Measurements from ENCODE around the gene GPX3. TPM values are rescaled to one million over a fixed set of nuclear protein-coding genes. Genes with fewer than 3 reads are reported as not detected.

The GPX3 gene
- total and polyA plus RNA-seq, 9 of the 15 experiments (the other 6 are each of a cell fraction or from before 2014, with no cell fraction given) = 0.25 to 0.86 TPM; not detected in 7

DNA sequence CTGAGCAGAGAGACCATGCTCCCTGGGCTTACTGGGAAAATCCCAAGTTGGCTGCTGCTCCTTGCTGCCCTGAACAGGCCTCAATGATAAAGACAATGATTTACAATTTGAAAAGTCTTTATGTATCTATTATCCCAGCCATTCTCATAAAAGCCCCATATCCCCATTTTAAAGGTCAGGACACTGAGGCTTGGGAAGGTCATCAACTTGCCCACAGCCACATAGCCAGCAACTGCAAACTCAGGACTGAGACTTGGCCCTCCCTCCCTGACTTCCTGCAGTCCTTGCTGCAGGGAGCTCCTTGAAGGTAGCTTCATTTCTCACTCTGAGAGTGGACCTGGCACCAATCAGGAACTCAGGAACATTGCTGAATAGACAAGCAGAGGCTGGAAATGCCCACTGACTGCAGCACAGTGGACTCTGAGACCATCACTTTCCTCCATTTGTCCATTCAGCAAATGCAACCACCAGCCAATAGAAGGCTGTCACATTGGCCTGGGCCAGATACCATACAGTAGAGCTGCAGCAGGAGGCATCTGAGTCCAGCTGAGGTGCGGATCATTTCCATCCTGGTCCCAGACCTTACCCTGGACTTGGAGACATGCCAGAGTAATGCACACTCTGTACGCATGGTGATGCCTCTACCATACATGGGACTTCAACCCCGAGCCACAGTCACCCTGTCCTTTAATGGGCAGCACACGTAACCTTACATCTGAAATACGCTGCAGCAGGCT lies 42.2 kb downstream of the GPX3 start:
- Histone ChIP-seq H2AFZ (ENCODE audit: low read depth, low read length) (no peak overlapping the region), H3K9me3 (replicated peaks; ENCODE audit: control insufficient read depth, insufficient read depth, low read depth, low read length) (no peaks in the 10 kb centered on the region), H3K36me3 (ENCODE audit: control insufficient read depth, insufficient read depth, low read length) (peaks cover 57% of the 10 kb centered on the region), H3K9ac (ENCODE audit: insufficient read depth in 1 of 2, low read depth in 2 of 2, low read length in 2 of 2) (no peak overlapping the region), H3K79me2 (ENCODE audit: control insufficient read depth, insufficient read depth, low read length) (peaks cover 14% of the 10 kb centered on the region; the same call in 2 of the 3 replicates), H3K27ac (ENCODE audit: extremely low read depth, low read depth, low read length) (peak overlapping the region; percentile 23; the same call in 2 of the 3 replicates), H4K20me1 (replicated peaks; ENCODE audit: control insufficient read depth, insufficient read depth, low read length) (peaks cover 36% of the 10 kb centered on the region), H3K4me1 (replicated peaks in 1 of 2; ENCODE audit: control insufficient read depth in 2 of 2, insufficient read depth in 2 of 2, low read length in 2 of 2) (peaks cover 11 to 17% of the 10 kb centered on the region in 2 experiments), H3K9me1 (ENCODE audit: control insufficient read depth, insufficient read depth, low read length) (peaks cover 17% of the 10 kb centered on the region), H3K4me3 (no peak overlapping the region), H3K27me3 (ENCODE audit: control insufficient read depth in 2 of 2, insufficient read depth in 2 of 2, low read length in 2 of 2) (no peaks in the 10 kb centered on the region; a peak in 1 of 5 replicates), H3K4me2 (ENCODE audit: insufficient read depth, low read length) (no peak overlapping the region; the same call in 1 of the 2 replicates)
- intact Hi-C loops (cut with micrococcal nuclease) = no loop called here
- TF ChIP-seq GTF2F1 (IDR thresholded peaks at IDR 0.05; ENCODE audit: low read depth, low read length) (no peak), ADNP (tag; IDR thresholded peaks at IDR 0.05) (peak; percentile 49; the same call in 1 of the 2 replicates), NFIC (IDR thresholded peaks at IDR 0.05) (peak; percentile 28; the same call in 1 of the 2 replicates), ESRRA (IDR thresholded peaks at IDR 0.05; ENCODE audit: borderline replicate concordance, low read depth) (peak; percentile 94), C11orf30 (IDR thresholded peaks at IDR 0.05; ENCODE audit: low read depth) (no peak)
- TF ChIP-seq, protein P1, sequence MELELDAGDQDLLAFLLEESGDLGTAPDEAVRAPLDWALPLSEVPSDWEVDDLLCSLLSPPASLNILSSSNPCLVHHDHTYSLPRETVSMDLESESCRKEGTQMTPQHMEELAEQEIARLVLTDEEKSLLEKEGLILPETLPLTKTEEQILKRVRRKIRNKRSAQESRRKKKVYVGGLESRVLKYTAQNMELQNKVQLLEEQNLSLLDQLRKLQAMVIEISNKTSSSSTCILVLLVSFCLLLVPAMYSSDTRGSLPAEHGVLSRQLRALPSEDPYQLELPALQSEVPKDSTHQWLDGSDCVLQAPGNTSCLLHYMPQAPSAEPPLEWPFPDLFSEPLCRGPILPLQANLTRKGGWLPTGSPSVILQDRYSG (tag; conservative IDR thresholded peaks at IDR 0.05; ENCODE audit: low read depth) = no peak
- in situ Hi-C loops (cut with MboI) = no loop called here
- ChIA-PET POLR2A (interaction anchor here (0.6 to 1.1 kb wide), 3 partner anchors 8 to 53 kb away, joined by 3 read pairs; no protein-coding TSS in a partner anchor), CTCF (ENCODE audit: low intra/inter-chr PET ratio) (no interaction called here)
- no peak for ATAC-seq
- no peak for FAIRE-seq
- DNase-seq (ENCODE audit: extremely low read depth in 1 of 4, low spot score in 3 of 4) = no peak
- no TSS peak for BruUV-seq (replicated peaks)
- 76% methylated on average over 5 of the region's 5 CpGs for WGBS (ENCODE audit: insufficient coverage, low coverage, missing lambda C conversion rate)

Data from K562 (cell line).